Large intestine (tissue), 3 donors: ENCODE measurements around the gene KCNC1. TPM values are rescaled to one million over a fixed set of nuclear protein-coding genes. Genes with fewer than 3 reads are reported as not detected.

Source experiments
- DNase-seq, 2 donors: peaks; one replicate each; pipeline versions ENCODE4 v3.0.0 to v3.0.0-alpha.2; 2013
- H3K27ac ChIP-seq: one replicate; pipeline ENCODE4 v1.5.1; 2013; ENCODE audit warnings: low read length
- H3K27me3 ChIP-seq: 2 replicates; pipeline ENCODE4 v1.6.1; 2013; ENCODE audit warnings: low read length; ENCODE audit not compliant: control insufficient read depth, insufficient read depth
- H3K36me3 ChIP-seq: 2 replicates; pipeline ENCODE4 v1.6.1; 2013; ENCODE audit warnings: low read length; ENCODE audit not compliant: control insufficient read depth, insufficient read depth
- H3K4me1 ChIP-seq: one replicate; pipeline ENCODE4 v1.6.1; 2013; ENCODE audit warnings: low read length; ENCODE audit not compliant: control insufficient read depth, insufficient read depth
- H3K4me3 ChIP-seq: one replicate; pipeline ENCODE4 v1.5.1; 2013; ENCODE audit warnings: low read length
- H3K9me3 ChIP-seq: one replicate; pipeline ENCODE4 v1.6.1; 2013; ENCODE audit warnings: mild to moderate bottlenecking, low read depth, low read length, moderate library complexity; ENCODE audit not compliant: control insufficient read depth
- WGBS: methylation state at CpG from one replicate; pipeline ENCODE4 v1.1.5; 2013; ENCODE audit warnings: low lambda C conversion rate; ENCODE audit not compliant: insufficient coverage; 5-methylcytosine and 5-hydroxymethylcytosine counted together
- polyA plus RNA-seq: library from polyadenylated mRNA; unstranded; fragments of 120-200 nt; gene quantifications from one replicate; pipeline ENCODE4 v1.2.1, GENCODE V29; 2013

KCNC1 gene
- polyA plus RNA-seq, 1 donor, result 2.4 TPM

GRCh38 chr11:17794981-17795380, 60.4 kb downstream of the KCNC1 start:
- Histone ChIP-seq H3K4me1 (no peaks in the 10 kb centered on the region), H3K36me3 (no peaks in the 10 kb centered on the region), H3K27me3 (no peaks in the 10 kb centered on the region), H3K27ac (no peak overlapping the region), H3K9me3 (no peaks in the 10 kb centered on the region), H3K4me3 (no peak overlapping the region)
- WGBS, result no CpG with 5 or more reads among the region's 5 CpGs
- DNase-seq, result no peak

GRCh38 chr11:17796154-17796553, 61.6 kb downstream of the KCNC1 start:
- WGBS, result no CpG with 5 or more reads among the region's 2 CpGs
- Histone ChIP-seq H3K36me3 (no peaks in the 10 kb centered on the region), H3K4me1 (no peaks in the 10 kb centered on the region), H3K9me3 (no peaks in the 10 kb centered on the region), H3K27me3 (no peaks in the 10 kb centered on the region), H3K27ac (no peak overlapping the region), H3K4me3 (no peak overlapping the region)
- DNase-seq, result no peak

- Histone ChIP-seq H3K36me3 (no peaks in the 10 kb centered on the region), H3K4me3 (no peak overlapping the region), H3K27me3 (no peaks in the 10 kb centered on the region), H3K4me1 (no peaks in the 10 kb centered on the region), H3K9me3 (no peaks in the 10 kb centered on the region), H3K27ac (no peak overlapping the region)
- no CpG with 5 or more reads among the region's 6 CpGs for WGBS
- DNase-seq, result no peak
These were observed 63.7 kb downstream of the KCNC1 start for GRCh38 chr11:17798253-17798652.

- no peak for DNase-seq
- Histone ChIP-seq H3K27ac (no peak overlapping the region), H3K36me3 (no peaks in the 10 kb centered on the region), H3K9me3 (no peaks in the 10 kb centered on the region), H3K4me3 (no peak overlapping the region), H3K27me3 (no peaks in the 10 kb centered on the region), H3K4me1 (no peaks in the 10 kb centered on the region)
- WGBS, result no CpG with 5 or more reads among the region's 3 CpGs
These were observed 64.1 kb downstream of the KCNC1 start for GRCh38 chr11:17798716-17799115.

GRCh38 chr11:17799147-17799546, 64.6 kb downstream of the KCNC1 start:
- Histone ChIP-seq H3K27me3 (no peaks in the 10 kb centered on the region), H3K4me3 (no peak overlapping the region), H3K4me1 (no peaks in the 10 kb centered on the region), H3K9me3 (no peaks in the 10 kb centered on the region), H3K36me3 (no peaks in the 10 kb centered on the region), H3K27ac (no peak overlapping the region)
- no peak for DNase-seq
- no CpG with 5 or more reads among the region's 5 CpGs for WGBS

GRCh38 chr11:17801166-17801565, 66.6 kb downstream of the KCNC1 start:
- Histone ChIP-seq H3K27me3 (no peaks in the 10 kb centered on the region), H3K4me3 (no peak overlapping the region), H3K27ac (no peak overlapping the region), H3K9me3 (no peaks in the 10 kb centered on the region), H3K36me3 (no peaks in the 10 kb centered on the region), H3K4me1 (no peaks in the 10 kb centered on the region)
- WGBS, result 80% methylated on average over 1 of the region's 4 CpGs
- no peak for DNase-seq

GRCh38 chr11:17802491-17802890, 67.9 kb downstream of the KCNC1 start:
- Histone ChIP-seq H3K36me3 (no peaks in the 10 kb centered on the region), H3K4me1 (no peaks in the 10 kb centered on the region), H3K27me3 (no peaks in the 10 kb centered on the region), H3K4me3 (no peak overlapping the region), H3K9me3 (no peaks in the 10 kb centered on the region), H3K27ac (no peak overlapping the region)
- 60% methylated on average over 3 of the region's 4 CpGs for WGBS
- no peak for DNase-seq

- H3K4me3 ChIP-seq, result no peak overlapping the region
- WGBS, result no CpG with 5 or more reads among the region's 7 CpGs
- no peak for DNase-seq
- no peaks in the 10 kb centered on the region for H3K4me1 ChIP-seq
- no peaks in the 10 kb centered on the region for H3K36me3 ChIP-seq
- H3K27ac ChIP-seq, result no peak overlapping the region
- H3K27me3 ChIP-seq, result no peaks in the 10 kb centered on the region
- H3K9me3 ChIP-seq, result no peaks in the 10 kb centered on the region
These were observed 69.3 kb downstream of the KCNC1 start for GRCh38 chr11:17803754-17804334.

- WGBS, result no CpG with 5 or more reads among the region's 4 CpGs
- H3K4me1 ChIP-seq, result no peaks in the 10 kb centered on the region
- H3K4me3 ChIP-seq, result no peak overlapping the region
- no peaks in the 10 kb centered on the region for H3K36me3 ChIP-seq
- no peaks in the 10 kb centered on the region for H3K9me3 ChIP-seq
- DNase-seq, result no peak
- H3K27me3 ChIP-seq, result no peaks in the 10 kb centered on the region
- H3K27ac ChIP-seq, result no peak overlapping the region
These were observed 70.5 kb downstream of the KCNC1 start for GRCh38 chr11:17805043-17805442.

GRCh38 chr11:17805873-17806272, 71.3 kb downstream of the KCNC1 start:
- WGBS, result no CpG with 5 or more reads among the region's 1 CpG

GRCh38 chr11:17807034-17807433, 72.5 kb downstream of the KCNC1 start:
- DNase-seq, result no peak
- Histone ChIP-seq H3K36me3 (no peaks in the 10 kb centered on the region), H3K9me3 (no peaks in the 10 kb centered on the region), H3K27ac (no peak overlapping the region), H3K4me1 (peaks cover 3% of the 10 kb centered on the region), H3K4me3 (no peak overlapping the region), H3K27me3 (no peaks in the 10 kb centered on the region)
- no CpG with 5 or more reads among the region's 4 CpGs for WGBS

More at GRCh38 chr11:17805873-17806272, 71.3 kb downstream of the KCNC1 start:
- Histone ChIP-seq H3K4me1 (no peaks in the 10 kb centered on the region), H3K27me3 (no peaks in the 10 kb centered on the region), H3K27ac (no peak overlapping the region), H3K36me3 (no peaks in the 10 kb centered on the region), H3K9me3 (no peaks in the 10 kb centered on the region), H3K4me3 (no peak overlapping the region)
- no peak for DNase-seq
